Effector CD4-positive, alpha-beta T cell (primary cell): ENCODE data around the gene MT1B. TPM values are rescaled to one million over a fixed set of nuclear protein-coding genes. Genes with fewer than 3 reads are reported as not detected.
A peak's percentile ranks its signal among the peaks of the same experiment; 100 is the strongest.

Source experiments
- DNase-seq: peaks from one replicate; pipeline ENCODE4 v3.0.0-alpha.2; 2020
- total RNA-seq: gene quantifications from one replicate; lab custom pipeline; 2026; lab: John Stamatoyannopoulos, UW

MT1B gene
- total RNA-seq = not detected

DNA sequence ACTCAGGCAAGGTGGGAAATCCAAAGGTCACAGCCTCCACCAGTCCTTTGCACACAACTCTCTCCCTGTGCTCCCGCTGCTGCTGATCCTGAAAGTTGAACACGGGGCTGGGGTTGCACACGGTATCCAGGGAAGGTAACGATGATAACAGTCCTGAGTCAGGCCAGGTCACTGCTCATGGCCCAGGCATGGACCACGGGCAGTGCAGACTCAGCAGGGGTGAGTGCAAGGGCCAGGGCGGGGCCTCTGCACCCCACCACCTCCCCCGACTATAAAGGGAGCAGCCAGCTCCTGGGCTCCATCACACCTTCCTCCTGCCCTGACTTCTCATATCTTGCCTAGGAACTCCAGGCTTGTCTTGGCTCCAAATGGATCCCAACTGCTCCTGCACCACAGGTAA lies at the start of gene MT1B:
Gene MT1B (plus strand): TSS at position 301 of the 400 bp plus-strand sequence. CDS start 68 bp downstream, at position 369.
- DNase-seq = no peak

DNA sequence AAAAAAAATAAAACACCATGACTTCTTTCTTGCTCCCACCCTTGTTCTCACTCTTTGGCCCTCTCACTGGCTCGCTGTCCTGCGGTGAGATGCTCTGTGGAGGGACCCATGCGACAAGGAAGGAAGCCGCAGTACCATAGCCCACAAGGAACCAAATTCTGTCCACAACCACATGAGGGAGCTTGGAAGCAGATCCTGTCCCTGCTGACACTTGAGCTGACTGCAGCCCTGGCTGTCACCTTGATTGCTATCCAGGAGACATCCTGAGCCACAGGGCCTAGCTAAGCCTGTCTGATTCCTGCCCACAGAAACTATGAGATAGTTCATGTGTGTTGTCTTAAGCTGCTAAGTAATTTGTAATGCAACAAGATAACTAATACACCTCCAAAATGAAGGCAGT lies 48.1 kb upstream of the MT1B start:
- no peak for DNase-seq

DNA sequence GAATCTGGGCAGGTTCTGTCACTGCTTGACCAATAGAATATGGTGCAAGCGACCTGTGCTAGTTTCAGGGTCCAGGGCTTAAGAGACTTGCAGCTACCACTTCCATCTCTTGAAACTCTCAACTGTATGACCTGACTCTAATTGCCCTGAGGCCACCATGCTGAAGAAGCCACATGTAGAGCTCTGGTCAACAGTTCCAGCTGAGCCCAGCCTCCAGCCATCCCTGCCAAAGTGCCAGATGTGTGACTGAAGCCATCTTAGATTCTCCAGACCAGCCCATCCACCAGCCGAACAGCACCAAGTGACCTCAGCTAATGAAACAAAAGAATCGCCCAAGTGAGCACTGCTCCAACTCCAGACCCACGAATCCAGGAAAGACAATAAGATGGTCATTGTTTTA lies 46.7 kb upstream of the MT1B start:
- no peak for DNase-seq

DNA sequence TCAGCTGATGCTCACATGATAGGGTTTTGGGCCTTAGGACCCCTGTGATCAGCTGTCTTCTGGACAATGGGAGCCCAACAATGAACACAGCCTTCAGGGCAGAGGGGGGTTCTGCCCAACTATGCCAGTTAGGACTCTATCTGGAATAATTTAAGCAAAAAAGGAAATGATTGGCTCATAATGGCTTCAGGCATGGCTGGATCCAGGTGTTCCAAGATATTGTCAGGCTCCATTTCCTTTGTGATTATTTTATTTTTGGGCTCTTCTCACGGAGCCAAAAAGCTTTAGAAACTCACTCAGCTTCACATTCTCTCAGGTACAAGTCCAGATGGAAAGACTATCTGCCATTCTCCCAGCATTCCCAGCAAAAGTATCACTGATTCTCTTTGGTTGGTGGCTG lies 46.2 kb upstream of the MT1B start:
- no peak for DNase-seq

DNA sequence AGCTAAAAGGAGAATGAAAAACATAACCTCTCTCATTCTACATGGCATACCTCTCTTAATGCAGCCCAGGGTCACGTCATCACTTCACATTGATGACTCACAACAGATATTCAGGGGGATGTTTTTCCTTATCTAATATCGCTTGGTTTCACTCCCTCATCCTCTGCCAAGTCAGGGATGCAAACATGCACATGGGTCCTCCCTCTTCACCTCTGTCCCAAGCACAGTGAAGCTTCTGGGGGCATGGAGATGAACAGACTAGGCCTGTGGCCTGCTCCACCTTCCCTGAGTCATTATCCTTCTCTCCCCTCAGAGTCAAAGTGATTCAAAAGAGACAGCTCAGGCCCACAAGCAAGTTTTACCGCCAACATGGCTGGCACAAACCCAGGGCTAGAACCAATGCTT lies 45.6 kb upstream of the MT1B start:
- DNase-seq = no peak

DNA sequence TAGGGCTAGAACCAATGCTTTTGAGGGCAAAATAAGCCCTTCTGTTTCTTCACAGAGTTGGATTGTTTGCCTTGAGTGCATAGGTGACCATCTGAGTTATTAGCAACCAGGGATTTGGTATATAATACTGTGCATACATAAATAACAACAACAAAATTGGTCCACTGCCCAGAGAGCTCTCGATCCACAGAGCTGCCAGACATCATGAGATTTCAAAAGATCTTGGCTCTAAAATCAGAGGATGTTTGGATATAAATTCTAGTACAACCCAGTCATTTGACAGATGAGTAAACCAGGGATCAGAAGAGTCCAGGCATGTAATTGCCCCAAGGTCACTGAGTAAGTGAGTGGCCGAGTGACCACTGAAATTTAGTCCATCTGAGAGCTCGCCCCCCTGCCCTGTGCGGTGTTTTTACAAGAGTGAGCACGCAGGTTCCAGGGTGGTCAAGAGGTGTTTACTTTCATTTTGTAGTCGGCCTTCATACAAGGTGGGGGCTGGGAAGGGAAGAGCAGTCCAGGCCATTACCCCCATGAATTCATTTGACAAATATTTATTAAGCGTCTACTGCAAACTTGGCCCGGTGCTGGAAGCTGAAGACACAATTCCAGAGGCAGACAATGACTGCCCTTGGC lies 45.1 kb upstream of the MT1B start:
- DNase-seq = no peak

DNA sequence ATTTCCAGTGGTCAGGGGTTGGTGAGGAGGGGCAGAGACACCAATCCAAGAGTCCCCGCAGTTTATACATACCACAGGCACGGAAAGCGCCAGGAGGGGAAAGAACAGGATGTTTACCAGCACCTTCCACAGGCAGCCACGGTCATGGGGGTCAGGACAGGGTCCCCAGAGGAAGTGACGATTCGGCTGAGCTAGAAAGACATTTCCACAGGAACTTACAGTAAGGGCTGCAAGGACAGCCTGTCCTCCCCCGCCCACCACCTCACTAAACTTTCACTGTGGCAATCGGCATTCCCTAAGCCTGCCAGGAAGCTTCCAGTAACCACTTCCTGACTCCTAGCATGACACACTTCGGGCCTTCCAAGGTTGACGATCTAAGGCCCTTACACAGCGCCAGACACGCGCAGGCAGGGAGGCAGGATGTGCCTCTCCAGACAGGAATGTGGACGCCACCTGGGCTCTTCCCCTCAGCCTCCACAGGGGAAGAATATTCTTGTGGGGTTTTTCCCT lies 44.5 kb upstream of the MT1B start:
- no peak for DNase-seq

DNA sequence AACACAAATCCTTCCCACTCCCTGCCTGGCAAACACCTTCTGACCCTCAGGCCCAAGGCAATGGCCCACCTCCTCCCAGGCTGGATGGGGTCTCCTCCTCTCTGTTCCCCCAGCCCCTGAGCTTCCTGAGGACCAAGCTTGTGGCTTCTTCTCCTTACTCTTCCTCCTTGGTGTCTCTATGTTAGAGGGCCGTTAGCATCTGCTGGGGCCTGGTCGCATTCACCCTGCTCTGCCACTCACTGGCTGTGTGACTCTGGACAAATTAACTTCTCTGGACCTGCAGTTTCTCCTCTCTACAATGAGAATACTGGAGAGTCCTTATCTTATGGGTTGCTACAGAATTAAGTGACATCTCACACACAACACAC lies 44.0 kb upstream of the MT1B start:
- no peak for DNase-seq

DNA sequence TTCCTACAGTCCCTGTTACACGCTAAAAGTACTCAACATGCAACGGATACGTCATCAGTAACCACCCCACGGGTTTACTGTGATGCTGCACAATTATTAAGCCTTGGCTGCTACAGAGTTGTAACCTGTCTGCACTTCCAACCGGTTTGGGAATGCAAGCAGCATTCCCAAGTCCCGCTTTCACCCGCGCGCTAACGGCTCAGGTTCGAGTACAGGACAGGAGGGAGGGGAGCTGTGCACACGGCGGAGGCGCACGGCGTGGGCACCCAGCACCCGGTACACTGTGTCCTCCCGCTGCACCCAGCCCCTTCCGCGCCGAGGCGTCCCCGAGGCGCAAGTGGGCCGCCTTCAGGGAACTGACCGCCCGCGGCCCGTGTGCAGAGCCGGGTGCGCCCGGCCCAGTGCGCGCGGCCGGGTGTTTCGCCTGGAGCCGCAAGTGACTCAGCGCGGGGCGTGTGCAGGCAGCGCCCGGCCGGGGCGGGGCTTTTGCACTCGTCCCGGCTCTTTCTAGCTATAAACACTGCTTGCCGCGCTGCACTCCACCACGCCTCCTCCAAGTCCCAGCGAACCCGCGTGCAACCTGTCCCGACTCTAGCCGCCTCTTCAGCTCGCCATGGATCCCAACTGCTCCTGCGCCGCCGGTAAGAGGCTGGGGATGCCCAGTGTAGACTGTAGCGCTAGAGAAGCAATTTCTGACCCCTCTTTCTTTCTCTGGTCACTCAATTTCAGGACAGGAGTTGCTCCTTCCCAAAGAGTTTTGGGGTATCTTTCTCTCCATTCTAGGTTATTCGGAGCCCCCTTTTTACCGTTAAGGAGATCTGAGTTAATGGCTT lies 43.4 kb upstream of the MT1B start, which contains the start of gene MT2A:
Gene MT2A (plus strand): TSS at position 542 of the 833 bp plus-strand sequence. CDS start 72 bp downstream, at position 614.
- DNase-seq = peak; percentile 80

DNA sequence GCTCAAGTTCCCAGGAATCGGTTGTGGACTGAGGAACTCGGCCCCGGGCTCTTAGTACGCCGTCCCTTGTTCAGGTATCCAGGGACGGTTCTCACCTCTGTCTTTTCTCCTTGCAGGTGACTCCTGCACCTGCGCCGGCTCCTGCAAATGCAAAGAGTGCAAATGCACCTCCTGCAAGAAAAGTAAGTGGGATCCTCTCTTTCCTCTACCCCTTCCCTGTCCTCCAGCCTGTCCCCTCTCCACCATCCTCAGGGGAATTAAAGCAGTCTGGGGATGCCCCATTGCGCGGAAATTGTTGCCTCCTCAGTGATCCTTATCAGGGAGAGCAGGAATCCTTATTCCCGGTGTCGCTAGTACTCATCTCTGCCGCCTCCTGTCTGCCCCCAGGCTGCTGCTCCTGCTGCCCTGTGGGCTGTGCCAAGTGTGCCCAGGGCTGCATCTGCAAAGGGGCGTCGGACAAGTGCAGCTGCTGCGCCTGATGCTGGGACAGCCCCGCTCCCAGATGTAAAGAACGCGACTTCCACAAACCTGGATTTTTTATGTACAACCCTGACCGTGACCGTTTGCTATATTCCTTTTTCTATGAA lies 42.7 kb upstream of the MT1B start:
- no peak for DNase-seq

DNA sequence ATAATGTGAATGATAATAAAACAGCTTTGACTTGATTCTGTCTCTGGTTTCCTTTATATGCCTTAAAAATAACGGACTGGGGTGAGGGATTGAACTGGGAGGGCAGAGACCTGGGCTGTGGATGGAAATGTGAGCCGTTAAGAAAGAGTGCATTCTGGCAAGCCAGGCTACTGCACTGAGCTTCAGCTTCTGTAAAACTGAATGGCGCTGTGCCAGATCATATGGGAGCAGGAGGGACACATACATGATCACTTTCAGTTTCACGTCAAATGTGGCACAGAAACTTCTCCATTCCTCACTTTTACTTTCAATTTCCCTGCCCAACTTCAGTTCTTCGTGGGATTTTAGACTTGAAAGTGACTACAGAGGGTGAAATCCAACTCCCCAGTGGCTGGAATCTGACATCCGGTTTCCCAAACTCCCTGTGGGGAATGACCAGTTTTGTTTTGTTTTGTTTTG lies 42.2 kb upstream of the MT1B start:
- DNase-seq = peak; percentile 67

DNA sequence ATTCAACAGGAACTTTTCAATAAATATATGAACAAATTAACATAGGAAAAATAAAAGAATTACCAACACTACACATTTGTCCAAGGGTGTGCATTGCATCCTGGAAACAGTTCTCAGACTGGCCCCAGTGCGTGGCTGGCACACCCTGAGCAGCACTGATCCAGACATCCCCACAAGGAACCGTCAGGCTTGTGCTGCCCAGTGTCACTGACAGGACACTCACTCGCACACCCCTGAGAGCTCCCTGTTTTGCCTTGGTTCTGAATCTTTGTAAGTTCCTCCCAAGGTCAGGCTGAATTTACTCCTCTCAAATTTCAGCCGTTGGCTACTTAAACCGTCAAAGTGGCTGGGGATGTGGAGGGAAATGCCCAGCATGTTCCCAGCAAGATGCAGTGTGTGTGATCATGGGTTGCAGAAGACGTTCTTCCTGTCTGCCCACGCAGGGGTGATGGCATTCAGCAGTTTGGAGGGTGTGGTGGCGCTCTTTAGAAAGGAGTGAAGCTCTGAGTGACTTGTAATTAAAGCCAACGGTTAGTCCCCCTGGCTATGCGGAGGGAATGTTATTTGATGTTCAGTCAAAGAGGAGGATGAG lies 41.6 kb upstream of the MT1B start:
- DNase-seq = peak; percentile 60

DNA sequence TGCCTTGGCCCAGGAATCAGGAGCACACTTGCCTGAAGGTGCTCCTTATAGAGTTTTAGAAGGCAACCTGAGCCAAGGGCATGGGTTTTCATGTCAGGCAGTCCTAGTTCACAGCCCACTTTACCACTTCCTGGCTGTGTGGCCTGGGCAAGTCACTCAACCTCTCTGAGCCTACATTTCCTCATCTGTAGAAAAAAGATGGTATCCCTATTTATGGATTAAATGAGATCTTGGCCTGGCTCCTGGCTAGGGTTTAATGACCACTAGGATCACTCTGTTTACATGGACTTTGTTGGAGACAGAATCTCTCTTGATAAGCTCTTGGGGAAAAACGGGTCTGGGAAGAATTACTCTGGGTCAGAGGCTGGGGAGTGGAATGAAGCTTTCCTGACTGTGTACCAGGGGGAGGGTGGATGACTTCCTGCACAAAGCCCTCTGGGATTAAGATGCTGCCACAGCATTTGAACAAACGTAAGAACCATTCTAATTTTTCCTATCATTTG lies 41.0 kb upstream of the MT1B start:
- DNase-seq = no peak

DNA sequence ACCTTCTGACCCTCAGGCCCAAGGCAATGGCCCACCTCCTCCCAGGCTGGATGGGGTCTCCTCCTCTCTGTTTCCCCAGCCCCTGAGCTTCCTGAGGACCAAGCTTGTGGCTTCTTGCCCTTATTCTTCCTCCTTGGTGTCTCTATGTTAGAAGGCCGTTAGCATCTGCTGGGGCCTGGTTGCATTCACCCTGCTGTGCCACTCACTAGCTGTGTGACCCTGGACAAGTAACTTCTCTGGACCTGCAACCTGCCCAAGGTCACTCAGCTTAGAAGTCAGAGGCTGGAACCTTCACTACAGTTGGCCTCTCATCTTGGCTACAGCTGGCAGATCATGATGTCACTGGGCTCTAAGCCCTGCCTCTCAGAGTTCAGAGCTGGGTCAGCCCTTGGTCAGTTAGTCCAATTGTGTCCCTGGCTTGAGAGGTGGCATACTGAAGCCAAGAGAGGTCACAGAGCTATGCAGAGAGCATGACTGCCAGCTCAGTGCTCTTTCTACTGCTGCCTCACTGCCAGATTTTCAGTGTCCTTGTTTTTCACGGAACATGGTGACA lies 40.3 kb upstream of the MT1B start:
- DNase-seq = no peak

DNA sequence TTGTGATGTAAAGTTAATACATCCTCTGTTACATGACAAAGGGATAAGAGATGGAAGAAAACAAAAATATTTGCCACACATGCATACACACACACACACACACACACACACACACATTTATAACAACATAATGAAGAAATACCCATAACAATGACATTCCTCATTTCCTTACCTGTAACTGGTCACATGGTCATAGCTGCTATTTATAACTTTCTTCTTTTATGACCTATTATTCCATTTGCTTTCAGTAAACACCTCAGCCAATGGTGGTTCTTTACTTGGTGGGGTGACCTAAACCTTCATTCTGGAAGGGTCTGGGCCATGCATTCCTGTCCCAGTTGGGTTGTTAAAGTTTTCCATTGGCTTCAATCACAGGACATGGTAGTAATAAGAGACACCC lies 38.0 kb upstream of the MT1B start:
- no peak for DNase-seq

DNA sequence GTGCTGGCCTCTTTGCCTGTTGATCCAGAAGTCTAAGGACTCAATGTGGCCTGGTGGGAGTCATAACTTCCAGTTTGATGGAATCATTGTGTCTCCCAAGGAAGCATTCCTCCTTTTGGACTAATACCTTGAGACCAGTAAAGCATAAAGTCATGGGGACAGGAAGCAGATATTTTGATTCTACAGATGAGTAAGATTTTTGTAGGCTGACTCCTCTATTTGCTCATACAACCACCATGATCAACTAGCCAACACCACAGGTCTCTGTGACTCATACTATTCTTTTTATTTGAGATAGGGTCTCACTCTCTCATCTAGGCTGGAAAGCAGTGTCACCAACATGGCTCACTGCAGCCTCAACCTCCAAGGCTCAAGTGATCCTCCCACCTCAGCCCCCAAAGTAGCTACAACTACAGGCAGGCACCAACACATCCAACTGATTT lies 37.1 kb upstream of the MT1B start:
- DNase-seq = no peak

DNA sequence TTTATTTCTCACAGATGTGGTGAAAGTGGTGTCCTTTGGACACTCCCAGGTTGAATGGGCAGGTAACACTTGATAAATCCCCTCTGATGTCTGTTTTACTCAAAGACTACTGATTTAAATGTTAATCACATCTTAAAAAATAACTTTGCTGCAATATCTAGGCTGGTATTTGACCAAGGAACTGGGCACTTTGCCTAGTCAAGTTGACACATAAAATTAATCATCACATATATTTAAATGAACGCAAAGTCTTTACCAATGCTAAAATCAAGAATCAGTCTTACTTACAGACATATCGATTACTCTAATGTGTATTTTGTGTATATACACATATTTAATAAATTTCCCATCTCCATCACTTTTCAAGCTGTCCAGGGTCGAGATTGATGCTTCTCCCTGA lies 36.3 kb upstream of the MT1B start:
- DNase-seq = no peak

DNA sequence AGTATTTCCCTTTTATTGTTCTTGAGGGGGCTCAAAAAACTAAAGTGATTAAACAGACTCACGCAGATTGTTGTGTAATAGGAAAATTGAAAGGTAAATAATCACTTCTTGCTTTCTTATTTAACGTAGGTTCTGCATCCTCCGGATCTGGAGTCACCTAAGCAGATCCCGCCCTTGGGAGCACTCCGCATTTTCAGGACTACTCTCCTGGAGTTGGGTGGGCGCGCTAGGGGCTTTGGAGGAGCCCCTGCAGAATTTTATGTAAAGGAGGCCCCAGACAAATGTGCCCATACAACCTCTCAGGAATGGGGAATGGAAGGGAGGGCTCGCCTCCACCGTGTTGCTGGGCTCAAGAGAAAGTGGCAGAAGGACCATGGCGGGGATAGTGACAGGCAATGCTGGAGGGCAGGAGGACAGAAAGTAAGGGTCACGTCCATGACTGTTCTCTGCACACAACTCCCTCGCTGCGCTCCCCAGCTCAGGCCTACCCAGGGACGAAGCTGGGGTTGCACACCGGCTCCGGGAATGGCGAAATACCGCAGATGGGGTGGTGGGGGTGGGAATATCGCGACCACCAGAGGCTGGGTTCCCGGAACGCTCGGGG lies 35.0 kb upstream of the MT1B start:
- DNase-seq = no peak

DNA sequence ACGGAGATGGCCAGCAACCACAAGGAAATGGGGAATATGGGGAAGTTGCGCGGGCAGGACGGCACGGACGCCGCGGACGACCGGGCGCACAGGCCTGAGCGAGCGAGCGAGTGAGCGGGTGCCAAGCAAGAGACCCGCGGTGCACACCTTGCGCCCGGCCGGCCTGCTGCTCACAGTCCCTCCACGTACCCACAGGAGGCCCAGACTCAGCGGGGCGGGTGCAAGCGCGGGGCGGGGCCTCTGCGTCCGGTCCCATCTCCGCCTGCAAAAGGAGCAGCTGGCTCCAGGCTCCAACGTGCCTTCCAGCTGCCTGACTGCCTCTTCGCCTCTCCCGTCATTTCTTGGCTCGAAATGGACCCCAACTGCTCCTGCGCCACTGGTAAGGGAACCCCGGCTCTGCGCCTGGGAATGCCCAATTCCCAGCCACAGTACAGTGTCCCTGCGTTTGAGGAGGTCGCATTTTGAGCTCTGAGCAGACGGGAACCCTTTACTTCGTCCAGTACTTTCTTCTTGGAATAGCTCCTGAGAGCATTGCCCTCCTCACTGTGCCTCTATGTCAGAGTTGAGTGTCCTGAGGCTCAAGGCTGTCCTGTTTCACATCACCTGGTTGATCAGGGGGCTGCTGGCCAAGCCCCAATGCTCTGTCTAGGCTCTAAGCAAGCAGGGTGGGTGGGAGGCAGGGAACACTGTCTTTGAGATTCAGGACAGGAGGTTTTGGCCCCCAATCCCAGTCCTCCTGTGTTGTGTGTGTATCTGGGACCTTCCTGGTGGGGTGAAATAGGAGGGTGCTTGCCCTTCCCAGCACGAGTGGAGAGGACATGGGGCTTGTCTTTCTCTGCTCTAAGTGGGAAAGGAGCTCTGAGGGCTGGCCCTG lies 34.2 kb upstream of the MT1B start:
- DNase-seq = peak; percentile 47

DNA sequence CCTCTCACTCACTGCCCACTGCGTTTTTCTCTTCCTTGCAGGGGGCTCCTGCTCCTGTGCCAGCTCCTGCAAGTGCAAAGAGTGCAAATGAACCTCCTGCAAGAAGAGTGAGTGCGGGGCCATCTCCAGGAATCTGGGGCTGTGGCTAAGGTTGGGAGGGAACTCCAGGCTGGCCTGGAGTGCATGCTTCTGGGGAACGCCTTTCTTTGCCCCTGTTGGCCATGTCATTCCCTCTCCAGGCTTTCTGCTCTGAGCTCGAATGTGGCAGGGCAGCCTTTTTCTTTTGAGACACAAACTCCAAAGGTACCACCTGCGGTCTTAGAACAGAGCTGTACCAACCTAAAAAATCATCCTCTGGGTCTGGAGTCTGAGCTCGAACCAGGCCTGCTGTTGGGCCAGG lies 33.5 kb upstream of the MT1B start:
- no peak for DNase-seq

DNA sequence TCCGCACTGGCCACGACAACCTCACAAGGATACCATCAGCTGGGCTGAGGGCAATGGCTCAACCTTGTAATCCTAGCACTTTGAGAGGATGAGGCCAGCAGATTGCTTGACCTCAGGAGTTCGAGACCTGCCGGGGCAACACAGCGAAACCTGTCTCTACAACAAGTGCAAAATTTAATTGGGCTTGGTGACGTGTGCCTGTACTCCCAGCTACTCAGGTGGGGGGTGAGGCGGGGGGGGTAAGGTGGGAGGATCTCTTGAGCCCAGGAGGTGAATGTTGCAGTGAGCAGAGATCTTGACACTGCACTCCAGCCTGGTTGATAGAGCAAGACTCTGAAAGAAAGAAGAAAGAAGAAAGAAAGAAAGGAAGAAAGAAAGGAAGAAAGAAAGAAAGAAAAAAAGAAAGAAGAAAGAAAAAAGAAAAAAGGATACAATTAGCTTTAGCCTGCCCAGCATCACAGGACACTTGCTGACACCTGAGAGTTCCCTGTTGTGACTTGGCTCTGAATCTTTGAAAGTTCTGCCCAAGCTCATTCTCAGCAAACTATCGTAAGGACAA lies 31.3 kb upstream of the MT1B start:
- no peak for DNase-seq
